NCI-H1105 (cell line): ENCODE measurements around the gene IL1RAPL2.
"Not testable (repeated sequence)": the region's sequence is repeated elsewhere in the genome, so short reads cannot be mapped to it uniquely, and the experiment has no call there.

ENCODE experiments used
- DNase-seq: peaks from one replicate; lab custom pipeline; 2025; lab: John Stamatoyannopoulos, UW

The IL1RAPL2 gene

DNA sequence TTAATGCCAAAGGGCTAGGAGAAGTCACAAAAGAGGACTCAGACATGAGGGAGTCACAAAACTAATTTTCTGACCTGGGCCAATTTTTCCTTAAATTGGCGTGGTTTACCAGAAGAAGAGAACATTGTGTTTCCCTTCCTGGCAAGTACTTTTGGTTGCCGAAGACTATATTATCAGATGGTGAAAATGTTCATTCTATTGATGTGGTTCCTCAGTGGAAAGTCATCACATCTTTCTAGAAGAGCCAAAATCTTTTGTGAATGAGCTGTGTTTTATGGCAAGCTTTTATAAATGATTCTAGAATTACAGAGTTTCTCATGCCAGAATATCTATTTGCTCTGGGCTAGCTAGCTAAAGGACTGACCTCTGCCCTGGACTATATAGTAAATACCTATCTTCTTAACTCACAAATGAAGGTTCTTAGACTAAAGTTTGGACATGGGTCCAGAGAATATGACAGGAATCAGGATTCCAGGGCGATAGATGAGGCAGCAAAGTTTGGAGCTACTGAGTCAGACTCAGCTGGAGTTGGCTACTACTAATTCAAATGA lies 288.9 kb downstream of the IL1RAPL2 start:
- DNase-seq = no peak

DNA sequence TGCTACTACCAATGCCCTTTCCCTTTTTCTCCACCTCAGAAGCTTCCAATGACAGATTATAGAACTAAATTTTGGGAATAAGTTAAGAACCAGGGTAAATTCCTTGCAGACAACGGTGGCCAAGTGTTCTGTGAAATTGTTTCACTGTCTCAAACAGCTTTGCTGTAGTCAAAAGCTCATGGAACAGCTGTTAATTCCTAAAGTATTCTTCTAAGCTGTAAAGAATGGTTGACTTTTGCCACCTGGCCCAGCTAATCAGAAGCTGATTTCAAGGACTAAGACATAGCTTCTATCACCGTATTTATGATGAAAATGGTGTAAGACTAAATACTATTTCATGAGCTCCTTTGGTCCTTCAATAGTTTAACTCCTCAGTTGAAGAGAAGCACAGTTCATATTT lies 297.5 kb downstream of the IL1RAPL2 start:
- no peak for DNase-seq

DNA sequence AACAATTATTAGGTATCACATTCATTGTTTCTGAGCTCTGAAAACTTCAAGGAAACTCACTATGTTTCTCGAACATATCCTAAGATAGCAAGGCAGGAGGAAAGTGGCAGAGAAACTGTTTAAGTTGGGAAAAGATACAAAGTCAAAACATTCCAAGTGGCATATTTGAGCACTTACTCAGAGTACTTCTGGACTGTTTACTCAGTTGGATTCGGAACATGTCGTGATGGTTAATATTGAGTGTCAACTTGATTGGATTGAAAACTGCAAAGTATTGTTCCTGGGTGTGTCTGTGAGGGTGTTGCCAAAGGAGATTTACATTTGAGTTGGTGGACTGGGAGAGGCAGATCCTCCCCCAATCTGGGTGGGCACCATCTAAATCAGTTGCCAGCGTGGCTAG lies 298.3 kb downstream of the IL1RAPL2 start:
- no peak for DNase-seq

DNA sequence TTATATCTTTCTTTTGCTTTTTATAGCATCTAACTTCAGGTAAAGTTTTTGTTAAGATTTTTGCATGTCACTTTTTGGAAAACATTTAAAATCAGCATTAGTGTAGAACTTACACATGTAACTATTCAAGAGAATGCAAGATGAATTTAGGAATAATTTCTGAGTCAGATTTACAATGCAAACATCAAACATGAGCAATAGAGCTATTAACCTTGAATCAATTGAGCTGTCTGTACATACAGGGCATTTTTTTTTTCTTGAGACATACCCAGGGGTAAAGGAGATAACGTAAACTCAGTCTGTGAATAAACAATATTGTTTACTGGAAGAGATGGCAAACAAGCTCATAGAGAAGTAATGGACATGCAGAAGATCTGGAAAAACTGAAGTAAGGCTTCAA lies 311.5 kb downstream of the IL1RAPL2 start:
- DNase-seq = no peak

- no peak for DNase-seq
Measured at GRCh38 chrX:104902070-104902469, 336.1 kb downstream of the IL1RAPL2 start.

DNA sequence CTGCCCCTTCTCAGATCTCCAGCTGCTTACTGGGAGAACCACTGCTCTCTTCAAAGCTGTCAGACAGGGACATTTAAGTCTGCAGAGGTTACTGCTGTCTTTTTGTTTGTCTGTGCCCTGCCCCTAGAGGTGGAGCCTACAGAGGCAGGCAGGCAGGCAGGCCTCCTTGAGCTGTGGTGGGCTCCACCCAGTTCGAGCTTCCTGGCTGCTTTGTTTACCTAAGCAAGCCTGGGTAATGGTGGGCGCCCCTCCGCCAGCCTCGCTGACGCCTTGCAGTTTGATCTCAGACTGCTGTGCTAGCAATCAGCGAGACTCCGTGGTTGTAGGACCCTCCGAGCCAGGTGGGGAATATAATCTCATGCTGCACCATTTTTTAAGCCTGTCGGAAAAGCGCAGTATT lies 343.7 kb downstream of the IL1RAPL2 start:
- DNase-seq = peak; percentile 1

DNA sequence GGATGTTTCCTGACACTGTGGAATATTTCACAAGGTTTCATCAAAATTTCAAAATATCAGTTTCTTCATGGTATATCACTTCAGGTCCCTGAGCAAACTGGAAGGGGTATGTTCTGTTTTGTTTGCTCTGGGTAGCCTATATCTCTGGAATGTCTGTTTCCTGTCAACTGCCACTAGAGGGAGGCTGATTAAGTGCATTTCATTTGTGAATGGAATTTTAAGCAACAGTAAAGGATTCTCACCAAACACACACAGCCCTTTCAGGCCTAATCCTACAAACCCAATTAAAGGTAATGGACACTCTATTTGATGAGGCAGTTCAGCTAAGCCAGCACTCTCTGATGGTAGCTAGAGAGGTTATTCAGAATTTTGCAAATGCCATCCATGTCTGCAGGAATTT lies 347.3 kb downstream of the IL1RAPL2 start:
- DNase-seq = peak; percentile 3

DNA sequence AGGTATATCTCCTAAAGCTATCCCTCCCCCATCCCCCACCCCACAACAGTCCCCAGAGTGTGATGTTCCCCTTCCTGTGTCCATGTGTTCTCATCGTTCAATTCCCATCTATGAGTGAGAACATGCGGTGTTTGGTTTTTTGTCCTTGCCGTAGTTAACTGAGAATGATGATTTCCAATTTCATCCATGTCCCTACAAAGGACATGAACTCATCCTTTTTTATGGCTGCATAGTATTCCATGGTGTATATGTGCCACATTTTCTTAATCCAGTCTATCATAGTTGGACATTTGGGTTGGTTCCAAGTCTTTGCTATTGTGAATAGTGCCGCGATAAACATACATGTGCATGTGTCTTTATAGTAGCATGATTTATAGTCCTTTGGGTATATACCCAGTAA lies 348.7 kb downstream of the IL1RAPL2 start:
- not testable (repeated sequence) for DNase-seq

- no peak for DNase-seq
Measured at GRCh38 chrX:104918122-104918521, 352.1 kb downstream of the IL1RAPL2 start.

GRCh38 chrX:104921584-104922205 lies 355.7 kb downstream of the IL1RAPL2 start:
- DNase-seq = no peak

DNA sequence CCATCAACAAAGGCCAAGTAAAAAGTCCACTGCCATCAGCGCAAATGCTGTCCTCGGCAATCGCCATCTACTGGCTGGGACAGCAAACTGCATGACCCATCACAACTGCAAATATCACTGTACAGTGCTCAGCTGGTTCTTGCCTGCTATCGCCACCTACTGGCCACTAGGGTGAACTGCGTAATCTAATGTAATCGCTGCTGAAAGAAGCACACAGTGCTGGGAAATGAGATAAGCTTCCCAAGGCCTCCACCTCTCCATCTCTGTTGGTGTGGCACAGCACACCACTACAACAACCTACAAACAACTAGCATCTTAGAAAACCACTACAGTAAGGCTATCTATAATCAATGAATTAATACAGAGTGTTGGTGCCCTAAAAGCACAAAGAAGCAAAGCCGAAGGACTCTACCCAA lies 356.2 kb downstream of the IL1RAPL2 start:
- DNase-seq = peak; percentile 34

GRCh38 chrX:104929324-104929723 lies 363.3 kb downstream of the IL1RAPL2 start:
- peak; percentile 16 for DNase-seq

GRCh38 chrX:104935581-104935980 lies 369.6 kb downstream of the IL1RAPL2 start:
- DNase-seq = no peak

GRCh38 chrX:104953251-104953650 lies 387.3 kb downstream of the IL1RAPL2 start:
- no peak for DNase-seq

DNA sequence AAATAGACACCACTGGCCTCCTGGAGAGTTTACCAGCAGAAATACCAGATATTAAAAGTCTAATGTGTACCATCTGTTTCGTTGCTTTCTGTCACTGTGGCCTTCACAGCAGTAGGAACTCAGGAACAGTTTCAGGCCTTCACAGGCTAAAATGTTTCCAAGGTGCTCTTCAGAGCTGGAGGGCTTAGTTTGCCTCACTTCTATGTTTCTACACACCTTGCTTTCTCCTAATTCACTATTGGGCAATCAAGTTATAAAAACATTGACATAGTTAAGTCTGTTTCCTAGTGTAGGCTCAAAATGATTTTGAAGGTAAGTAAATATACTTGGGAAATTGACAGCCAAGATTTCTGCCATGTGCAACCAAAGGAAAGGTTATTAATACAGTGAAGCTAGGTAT lies 395.9 kb downstream of the IL1RAPL2 start:
- DNase-seq = no peak

- no peak for DNase-seq
Measured at GRCh38 chrX:104968241-104968640, 402.2 kb downstream of the IL1RAPL2 start.

GRCh38 chrX:104972737-104973136 lies 406.7 kb downstream of the IL1RAPL2 start:
- no peak for DNase-seq

GRCh38 chrX:104987063-104987462 lies 421.1 kb downstream of the IL1RAPL2 start:
- DNase-seq = no peak

DNA sequence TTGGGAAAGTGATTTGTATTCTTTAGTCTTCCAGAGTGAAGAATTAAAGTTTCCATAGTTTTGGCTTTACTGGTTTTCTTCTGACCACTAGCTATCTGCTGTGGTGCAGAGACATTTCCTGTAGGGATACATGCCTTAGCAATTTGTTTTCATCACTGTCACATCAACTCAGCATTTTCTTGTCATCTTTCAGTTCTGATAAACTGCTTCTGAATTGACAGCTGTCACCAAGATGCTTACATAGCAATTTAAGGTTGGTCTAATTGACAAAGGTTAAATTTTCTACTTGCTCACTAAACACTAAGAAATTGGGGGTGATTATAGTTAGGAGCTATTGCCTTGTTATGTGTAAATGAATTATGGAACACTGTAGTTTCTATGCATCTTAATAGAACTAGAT lies 422.0 kb downstream of the IL1RAPL2 start:
- no peak for DNase-seq

GRCh38 chrX:104995546-104995945 lies 429.5 kb downstream of the IL1RAPL2 start:
- no peak for DNase-seq

DNA sequence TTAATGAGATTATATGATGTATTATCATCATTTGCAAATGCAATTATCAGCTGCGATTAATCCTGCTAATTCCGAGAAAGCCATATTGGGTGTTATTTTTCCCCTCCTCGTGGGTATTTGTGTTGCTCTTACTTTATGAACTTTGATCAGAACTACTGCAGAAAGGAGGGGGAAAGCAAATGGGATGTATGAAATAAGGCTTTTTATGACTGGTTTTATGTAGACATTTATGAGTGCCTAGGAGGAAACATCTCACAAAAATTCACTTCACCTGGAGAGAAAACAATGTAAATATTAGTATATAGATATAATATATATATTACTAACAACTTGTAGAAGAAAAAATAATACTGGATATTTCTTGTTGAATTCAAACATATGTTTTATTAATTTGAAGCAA lies 440.1 kb downstream of the IL1RAPL2 start:
- DNase-seq = no peak

- no peak for DNase-seq
Measured at GRCh38 chrX:105006996-105007395, 441.0 kb downstream of the IL1RAPL2 start.

DNA sequence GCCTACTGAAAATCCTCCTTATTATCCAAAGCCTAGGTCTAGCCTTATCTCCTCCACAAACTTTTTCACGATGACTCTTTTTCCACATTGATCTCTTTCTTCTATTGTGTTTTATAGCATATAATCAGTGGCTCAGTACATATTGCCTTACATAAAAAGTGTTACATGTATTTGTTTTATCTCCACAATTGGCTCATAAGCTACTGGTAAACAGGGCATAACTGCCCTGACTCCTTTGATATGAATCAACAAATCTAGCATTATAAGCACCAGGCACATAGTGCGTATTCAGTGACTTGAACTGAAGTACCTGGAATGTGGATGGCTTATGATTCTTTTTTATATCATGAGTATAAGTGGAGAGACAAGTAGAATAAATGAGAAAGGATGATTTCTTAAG lies 447.7 kb downstream of the IL1RAPL2 start:
- no peak for DNase-seq

DNA sequence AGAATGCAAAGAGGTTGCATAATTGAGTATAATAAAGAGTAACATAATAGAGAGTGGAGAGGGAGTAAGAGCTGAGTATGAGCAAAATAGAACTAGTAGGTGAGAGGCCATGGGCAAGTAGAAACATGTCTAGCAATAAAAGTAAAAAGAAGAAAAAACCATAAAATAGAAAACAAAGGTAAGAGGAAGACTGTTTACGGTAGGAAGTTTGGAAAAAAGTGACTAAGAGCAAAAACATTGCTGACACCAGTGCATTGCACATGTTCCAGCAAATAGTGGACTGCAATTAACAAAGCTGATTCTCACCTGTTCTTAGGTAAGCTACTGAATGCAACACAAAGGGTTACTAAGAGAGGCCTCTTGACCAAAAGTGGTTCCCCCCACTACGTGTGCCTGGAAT lies 451.6 kb downstream of the IL1RAPL2 start:
- DNase-seq = peak; percentile 19
